Measurements from ENCODE around the gene HECW1. TPM values are rescaled to one million over a fixed set of nuclear protein-coding genes. Genes with fewer than 3 reads are reported as not detected.

The HECW1 gene
- total and polyA plus RNA-seq, 2 donors (not counting 1 experiment from before 2014, with no cell fraction given): not detected

- no peaks in the 10 kb centered on the region for H3K4me1 Mint-ChIP-seq
- no peak overlapping the region for H3K4me2 ChIP-seq (replicated peaks; ENCODE audit: low read depth, low read length, poor library complexity, severe bottlenecking)
- H3K27ac ChIP-seq (ENCODE audit: low read length in 2 of 2): no peak overlapping the region
- no peaks in the 10 kb centered on the region for H3K9me3 ChIP-seq (ENCODE audit: control extremely low read depth in 1 of 3, control insufficient read depth in 2 of 3, insufficient read depth in 1 of 3, low read length in 2 of 3)
- no peak overlapping the region for H3K4me3 ChIP-seq (ENCODE audit: control extremely low read depth in 1 of 5, extremely low read depth in 1 of 5, insufficient read depth in 1 of 5, low read depth in 2 of 5, low read length in 4 of 5)
- WGBS (ENCODE audit: insufficient coverage): 83% methylated on average over 3 of the region's 3 CpGs
- ChIA-PET POLR2A (no interaction called here), CTCF (interaction anchor here (2.8 kb wide), 1 partner anchor 17 kb away, joined by 11 read pairs; no protein-coding TSS in a partner anchor)
- TF ChIP-seq CTCF (IDR thresholded peaks at IDR 0.05) (no peak), EZH2 (IDR thresholded peaks at IDR 0.05; ENCODE audit: borderline replicate concordance, insufficient read depth, low read depth, low read length, poor library complexity, severe bottlenecking) (no peak)
- no peaks in the 10 kb centered on the region for H3K9me3 Mint-ChIP-seq (ENCODE audit: insufficient read depth)
- no peak for DNase-seq
- no peaks in the 10 kb centered on the region for H3K36me3 ChIP-seq (replicated peaks in 1 of 2; ENCODE audit: control extremely low read depth in 1 of 2, control insufficient read depth in 1 of 2, extremely low read depth in 1 of 2, insufficient read depth in 2 of 2, low read length in 1 of 2)
- peaks cover 13% of the 10 kb centered on the region for H3K27me3 Mint-ChIP-seq
- no peak overlapping the region for H3K9ac ChIP-seq (ENCODE audit: low read length)
- no peak overlapping the region for H2AFZ ChIP-seq (ENCODE audit: insufficient read depth, low read depth, low read length, poor library complexity, severe bottlenecking)
- no peaks in the 10 kb centered on the region for H3K79me2 ChIP-seq (ENCODE audit: control insufficient read depth, insufficient read depth, low read length)
- no peaks in the 10 kb centered on the region for H3K27me3 ChIP-seq (replicated peaks in 1 of 4; ENCODE audit: control extremely low read depth in 1 of 4, control insufficient read depth in 3 of 4, insufficient read depth in 4 of 4, low read length in 3 of 4)
- H3K4me1 ChIP-seq (ENCODE audit: control insufficient read depth in 2 of 2, insufficient read depth in 2 of 2, low read length in 2 of 2): no peaks in the 10 kb centered on the region
- H3K27ac Mint-ChIP-seq: no peak overlapping the region
- H3K4me3 Mint-ChIP-seq: no peak overlapping the region
- H4K20me1 ChIP-seq (ENCODE audit: control insufficient read depth, insufficient read depth, low read length, poor library complexity, severe bottlenecking): no peaks in the 10 kb centered on the region
- intact Hi-C loops (cut with micrococcal nuclease): no loop called here
- no peak for ATAC-seq (ENCODE audit: low read depth)
These were observed 131.8 kb downstream of the HECW1 start for GRCh38 chr7:43244232-43244631.

DNA sequence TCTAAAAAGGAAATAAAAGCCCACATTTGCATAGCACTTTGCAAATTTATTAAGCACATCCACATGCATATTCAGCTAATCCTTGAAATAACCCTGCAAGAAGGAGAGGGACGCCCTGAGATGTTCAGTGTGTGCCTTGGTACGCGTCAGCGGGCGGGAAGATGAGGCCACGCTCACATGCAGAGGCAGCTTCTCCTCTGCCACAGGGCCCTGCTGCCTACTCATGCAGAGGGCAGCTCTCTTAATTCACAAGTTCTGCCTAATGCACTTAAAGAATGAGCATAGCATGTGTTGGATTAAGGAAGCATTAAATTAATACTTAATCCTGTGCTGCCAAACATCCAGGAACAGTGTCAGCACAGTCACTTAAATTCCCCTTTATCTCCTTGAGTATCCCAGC lies 132.3 kb downstream of the HECW1 start:
- Histone ChIP-seq H3K4me1 (ENCODE audit: control insufficient read depth in 2 of 2, insufficient read depth in 2 of 2, low read length in 2 of 2) (no peaks in the 10 kb centered on the region), H3K4me2 (replicated peaks; ENCODE audit: low read depth, low read length, poor library complexity, severe bottlenecking) (no peak overlapping the region), H3K9me3 (ENCODE audit: control extremely low read depth in 1 of 3, control insufficient read depth in 2 of 3, insufficient read depth in 1 of 3, low read length in 2 of 3) (no peaks in the 10 kb centered on the region), H3K9ac (ENCODE audit: low read length) (no peak overlapping the region), H3K4me3 (ENCODE audit: control extremely low read depth in 1 of 5, extremely low read depth in 1 of 5, insufficient read depth in 1 of 5, low read depth in 2 of 5, low read length in 4 of 5) (no peak overlapping the region), H4K20me1 (ENCODE audit: control insufficient read depth, insufficient read depth, low read length, poor library complexity, severe bottlenecking) (no peaks in the 10 kb centered on the region), H3K27ac (ENCODE audit: low read length in 2 of 2) (no peak overlapping the region), H3K79me2 (ENCODE audit: control insufficient read depth, insufficient read depth, low read length) (no peaks in the 10 kb centered on the region), H2AFZ (ENCODE audit: insufficient read depth, low read depth, low read length, poor library complexity, severe bottlenecking) (no peak overlapping the region), H3K36me3 (replicated peaks in 1 of 2; ENCODE audit: control extremely low read depth in 1 of 2, control insufficient read depth in 1 of 2, extremely low read depth in 1 of 2, insufficient read depth in 2 of 2, low read length in 1 of 2) (no peaks in the 10 kb centered on the region), H3K27me3 (replicated peaks in 1 of 4; ENCODE audit: control extremely low read depth in 1 of 4, control insufficient read depth in 3 of 4, insufficient read depth in 4 of 4, low read length in 3 of 4) (no peaks in the 10 kb centered on the region)
- no peaks in the 10 kb centered on the region for H3K4me1 Mint-ChIP-seq
- 93% methylated on average over 5 of the region's 6 CpGs for WGBS (ENCODE audit: insufficient coverage)
- DNase-seq (no peak), ATAC-seq (ENCODE audit: low read depth) (no peak)
- peaks cover 13% of the 10 kb centered on the region for H3K27me3 Mint-ChIP-seq
- no peak overlapping the region for H3K27ac Mint-ChIP-seq
- ChIA-PET POLR2A (no interaction called here), CTCF (interaction anchor here (2.8 kb wide), 1 partner anchor 16 kb away, joined by 11 read pairs; no protein-coding TSS in a partner anchor)
- H3K9me3 Mint-ChIP-seq (ENCODE audit: insufficient read depth): no peaks in the 10 kb centered on the region
- intact Hi-C loops (cut with micrococcal nuclease): no loop called here
- TF ChIP-seq EZH2 (IDR thresholded peaks at IDR 0.05; ENCODE audit: borderline replicate concordance, insufficient read depth, low read depth, low read length, poor library complexity, severe bottlenecking) (no peak), CTCF (IDR thresholded peaks at IDR 0.05) (no peak)
- H3K4me3 Mint-ChIP-seq: no peak overlapping the region

All from B cell (primary cell).